Measurements from ENCODE around the gene REXO4. TPM values are rescaled to one million over a fixed set of nuclear protein-coding genes. Genes with fewer than 3 reads are reported as not detected.

The REXO4 gene
- total and polyA plus RNA-seq, 9 of the 15 experiments (the other 6 are each of a cell fraction or from before 2014, with no cell fraction given): 3.4 to 72.9 (median 31.1) TPM

DNA sequence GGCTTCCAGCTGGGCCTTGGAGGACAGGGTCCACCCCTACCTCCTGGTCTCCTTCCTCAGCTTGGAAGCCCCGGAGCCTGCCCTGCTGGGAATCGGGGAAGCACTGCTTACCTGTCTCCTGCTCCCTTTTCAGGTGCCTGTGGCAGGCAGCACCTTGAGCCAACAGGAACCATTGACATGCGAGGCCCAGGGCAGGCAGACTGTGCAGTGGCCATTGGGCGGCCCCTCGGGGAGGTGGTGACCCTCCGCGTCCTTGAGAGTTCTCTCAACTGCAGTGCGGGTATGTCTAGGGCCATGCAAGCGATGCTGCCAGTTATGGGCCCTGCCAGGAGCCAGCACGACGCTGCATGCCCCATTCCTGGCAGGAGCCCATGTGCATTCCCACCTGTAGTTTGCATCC is 38.1 kb upstream of the REXO4 start:
- CTCF ChIA-PET (ENCODE audit: low intra/inter-chr PET ratio): no interaction called here
- 3% methylated on average over 10 of the region's 11 CpGs for WGBS (ENCODE audit: insufficient coverage, low coverage, missing lambda C conversion rate)

More for the DNA sequence above, 38.1 kb upstream of the REXO4 start:
- Histone ChIP-seq H3K4me3 (no peak overlapping the region), H3K4me1 (replicated peaks in 1 of 2; ENCODE audit: control insufficient read depth in 2 of 2, insufficient read depth in 2 of 2, low read length in 2 of 2) (peaks cover 5 to 39% of the 10 kb centered on the region in 2 experiments; a peak in 3 of 5 replicates), H3K79me2 (ENCODE audit: control insufficient read depth, insufficient read depth, low read length) (no peaks in the 10 kb centered on the region), H2AFZ (ENCODE audit: low read depth, low read length) (no peak overlapping the region), H3K27me3 (ENCODE audit: control insufficient read depth in 2 of 2, insufficient read depth in 2 of 2, low read length in 2 of 2) (peaks cover 15 to 60% of the 10 kb centered on the region in 2 experiments; a peak in 4 of 5 replicates), H3K4me2 (ENCODE audit: insufficient read depth, low read length) (no peak overlapping the region), H3K27ac (ENCODE audit: extremely low read depth, low read depth, low read length) (no peak overlapping the region), H3K9me3 (replicated peaks; ENCODE audit: control insufficient read depth, insufficient read depth, low read depth, low read length) (no peaks in the 10 kb centered on the region), H3K9me1 (ENCODE audit: control insufficient read depth, insufficient read depth, low read length) (peaks cover 11% of the 10 kb centered on the region), H3K9ac (ENCODE audit: insufficient read depth in 1 of 2, low read depth in 2 of 2, low read length in 2 of 2) (no peak overlapping the region), H4K20me1 (replicated peaks; ENCODE audit: control insufficient read depth, insufficient read depth, low read length) (peaks cover 11% of the 10 kb centered on the region), H3K36me3 (ENCODE audit: control insufficient read depth, insufficient read depth, low read length) (no peaks in the 10 kb centered on the region)
- DNase-seq (ENCODE audit: extremely low read depth in 1 of 4, low spot score in 3 of 4) (no peak), FAIRE-seq (no peak), ATAC-seq (no peak)
- intact Hi-C loops (cut with micrococcal nuclease): no loop called here
- no peak for TF ChIP-seq SRSF3 (IDR thresholded peaks at IDR 0.05; ENCODE audit: insufficient read depth, low read length)
- TF ChIP-seq, protein P1, sequence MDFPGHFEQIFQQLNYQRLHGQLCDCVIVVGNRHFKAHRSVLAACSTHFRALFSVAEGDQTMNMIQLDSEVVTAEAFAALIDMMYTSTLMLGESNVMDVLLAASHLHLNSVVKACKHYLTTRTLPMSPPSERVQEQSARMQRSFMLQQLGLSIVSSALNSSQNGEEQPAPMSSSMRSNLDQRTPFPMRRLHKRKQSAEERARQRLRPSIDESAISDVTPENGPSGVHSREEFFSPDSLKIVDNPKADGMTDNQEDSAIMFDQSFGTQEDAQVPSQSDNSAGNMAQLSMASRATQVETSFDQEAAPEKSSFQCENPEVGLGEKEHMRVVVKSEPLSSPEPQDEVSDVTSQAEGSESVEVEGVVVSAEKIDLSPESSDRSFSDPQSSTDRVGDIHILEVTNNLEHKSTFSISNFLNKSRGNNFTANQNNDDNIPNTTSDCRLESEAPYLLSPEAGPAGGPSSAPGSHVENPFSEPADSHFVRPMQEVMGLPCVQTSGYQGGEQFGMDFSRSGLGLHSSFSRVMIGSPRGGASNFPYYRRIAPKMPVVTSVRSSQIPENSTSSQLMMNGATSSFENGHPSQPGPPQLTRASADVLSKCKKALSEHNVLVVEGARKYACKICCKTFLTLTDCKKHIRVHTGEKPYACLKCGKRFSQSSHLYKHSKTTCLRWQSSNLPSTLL (IDR thresholded peaks at IDR 0.05): no peak
- TF ChIP-seq, protein P2, sequence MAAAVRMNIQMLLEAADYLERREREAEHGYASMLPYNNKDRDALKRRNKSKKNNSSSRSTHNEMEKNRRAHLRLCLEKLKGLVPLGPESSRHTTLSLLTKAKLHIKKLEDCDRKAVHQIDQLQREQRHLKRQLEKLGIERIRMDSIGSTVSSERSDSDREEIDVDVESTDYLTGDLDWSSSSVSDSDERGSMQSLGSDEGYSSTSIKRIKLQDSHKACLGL (CRISPR knock-in tag; IDR thresholded peaks at IDR 0.05; ENCODE audit: borderline replicate concordance, poor library complexity, severe bottlenecking): no peak
- no peak for TF ChIP-seq TFAM (CRISPR knock-in tag; conservative IDR thresholded peaks at IDR 0.05)
- TF ChIP-seq, protein P3, sequence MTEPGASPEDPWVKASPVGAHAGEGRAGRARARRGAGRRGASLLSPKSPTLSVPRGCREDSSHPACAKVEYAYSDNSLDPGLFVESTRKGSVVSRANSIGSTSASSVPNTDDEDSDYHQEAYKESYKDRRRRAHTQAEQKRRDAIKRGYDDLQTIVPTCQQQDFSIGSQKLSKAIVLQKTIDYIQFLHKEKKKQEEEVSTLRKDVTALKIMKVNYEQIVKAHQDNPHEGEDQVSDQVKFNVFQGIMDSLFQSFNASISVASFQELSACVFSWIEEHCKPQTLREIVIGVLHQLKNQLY (CRISPR knock-in tag; conservative IDR thresholded peaks at IDR 0.05): no peak
- TF ChIP-seq, protein P4, sequence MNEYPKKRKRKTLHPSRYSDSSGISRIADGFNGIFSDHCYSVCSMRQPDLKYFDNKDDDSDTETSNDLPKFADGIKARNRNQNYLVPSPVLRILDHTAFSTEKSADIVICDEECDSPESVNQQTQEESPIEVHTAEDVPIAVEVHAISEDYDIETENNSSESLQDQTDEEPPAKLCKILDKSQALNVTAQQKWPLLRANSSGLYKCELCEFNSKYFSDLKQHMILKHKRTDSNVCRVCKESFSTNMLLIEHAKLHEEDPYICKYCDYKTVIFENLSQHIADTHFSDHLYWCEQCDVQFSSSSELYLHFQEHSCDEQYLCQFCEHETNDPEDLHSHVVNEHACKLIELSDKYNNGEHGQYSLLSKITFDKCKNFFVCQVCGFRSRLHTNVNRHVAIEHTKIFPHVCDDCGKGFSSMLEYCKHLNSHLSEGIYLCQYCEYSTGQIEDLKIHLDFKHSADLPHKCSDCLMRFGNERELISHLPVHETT (CRISPR knock-in tag; conservative IDR thresholded peaks at IDR 0.05 in 1 of 2, IDR thresholded peaks at IDR 0.05 in 1 of 2): no peak
- no peak for TF ChIP-seq TRIM28 (IDR thresholded peaks at IDR 0.05)
- no peak for TF ChIP-seq NCOA6 (IDR thresholded peaks at IDR 0.05)
- no peak for TF ChIP-seq SRSF9 (IDR thresholded peaks at IDR 0.05; ENCODE audit: borderline replicate concordance, low read depth, low read length)
- TF ChIP-seq, protein P5, sequence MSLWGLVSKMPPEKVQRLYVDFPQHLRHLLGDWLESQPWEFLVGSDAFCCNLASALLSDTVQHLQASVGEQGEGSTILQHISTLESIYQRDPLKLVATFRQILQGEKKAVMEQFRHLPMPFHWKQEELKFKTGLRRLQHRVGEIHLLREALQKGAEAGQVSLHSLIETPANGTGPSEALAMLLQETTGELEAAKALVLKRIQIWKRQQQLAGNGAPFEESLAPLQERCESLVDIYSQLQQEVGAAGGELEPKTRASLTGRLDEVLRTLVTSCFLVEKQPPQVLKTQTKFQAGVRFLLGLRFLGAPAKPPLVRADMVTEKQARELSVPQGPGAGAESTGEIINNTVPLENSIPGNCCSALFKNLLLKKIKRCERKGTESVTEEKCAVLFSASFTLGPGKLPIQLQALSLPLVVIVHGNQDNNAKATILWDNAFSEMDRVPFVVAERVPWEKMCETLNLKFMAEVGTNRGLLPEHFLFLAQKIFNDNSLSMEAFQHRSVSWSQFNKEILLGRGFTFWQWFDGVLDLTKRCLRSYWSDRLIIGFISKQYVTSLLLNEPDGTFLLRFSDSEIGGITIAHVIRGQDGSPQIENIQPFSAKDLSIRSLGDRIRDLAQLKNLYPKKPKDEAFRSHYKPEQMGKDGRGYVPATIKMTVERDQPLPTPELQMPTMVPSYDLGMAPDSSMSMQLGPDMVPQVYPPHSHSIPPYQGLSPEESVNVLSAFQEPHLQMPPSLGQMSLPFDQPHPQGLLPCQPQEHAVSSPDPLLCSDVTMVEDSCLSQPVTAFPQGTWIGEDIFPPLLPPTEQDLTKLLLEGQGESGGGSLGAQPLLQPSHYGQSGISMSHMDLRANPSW (CRISPR knock-in tag; IDR thresholded peaks at IDR 0.05): no peak
- no peak for TF ChIP-seq RFX5 (IDR thresholded peaks at IDR 0.05; ENCODE audit: low read depth, low read length)
- TF ChIP-seq ELF2 (CRISPR knock-in tag; IDR thresholded peaks at IDR 0.05): no peak
- TF ChIP-seq, protein P6, sequence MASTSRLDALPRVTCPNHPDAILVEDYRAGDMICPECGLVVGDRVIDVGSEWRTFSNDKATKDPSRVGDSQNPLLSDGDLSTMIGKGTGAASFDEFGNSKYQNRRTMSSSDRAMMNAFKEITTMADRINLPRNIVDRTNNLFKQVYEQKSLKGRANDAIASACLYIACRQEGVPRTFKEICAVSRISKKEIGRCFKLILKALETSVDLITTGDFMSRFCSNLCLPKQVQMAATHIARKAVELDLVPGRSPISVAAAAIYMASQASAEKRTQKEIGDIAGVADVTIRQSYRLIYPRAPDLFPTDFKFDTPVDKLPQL (IDR thresholded peaks at IDR 0.05; ENCODE audit: extremely low read depth, insufficient read length): no peak
- no peak for TF ChIP-seq TEAD2 (tag; IDR thresholded peaks at IDR 0.05)
- BruUV-seq (replicated peaks): no TSS peak
- POLR2A ChIA-PET: no interaction called here
- in situ Hi-C loops (cut with MboI): no loop called here
